Measurements from ENCODE around the gene STAT3.
"Not testable (repeated sequence)": the region's sequence is repeated elsewhere in the genome, so short reads cannot be mapped to it uniquely, and the experiment has no call there.

STAT3 gene

DNA sequence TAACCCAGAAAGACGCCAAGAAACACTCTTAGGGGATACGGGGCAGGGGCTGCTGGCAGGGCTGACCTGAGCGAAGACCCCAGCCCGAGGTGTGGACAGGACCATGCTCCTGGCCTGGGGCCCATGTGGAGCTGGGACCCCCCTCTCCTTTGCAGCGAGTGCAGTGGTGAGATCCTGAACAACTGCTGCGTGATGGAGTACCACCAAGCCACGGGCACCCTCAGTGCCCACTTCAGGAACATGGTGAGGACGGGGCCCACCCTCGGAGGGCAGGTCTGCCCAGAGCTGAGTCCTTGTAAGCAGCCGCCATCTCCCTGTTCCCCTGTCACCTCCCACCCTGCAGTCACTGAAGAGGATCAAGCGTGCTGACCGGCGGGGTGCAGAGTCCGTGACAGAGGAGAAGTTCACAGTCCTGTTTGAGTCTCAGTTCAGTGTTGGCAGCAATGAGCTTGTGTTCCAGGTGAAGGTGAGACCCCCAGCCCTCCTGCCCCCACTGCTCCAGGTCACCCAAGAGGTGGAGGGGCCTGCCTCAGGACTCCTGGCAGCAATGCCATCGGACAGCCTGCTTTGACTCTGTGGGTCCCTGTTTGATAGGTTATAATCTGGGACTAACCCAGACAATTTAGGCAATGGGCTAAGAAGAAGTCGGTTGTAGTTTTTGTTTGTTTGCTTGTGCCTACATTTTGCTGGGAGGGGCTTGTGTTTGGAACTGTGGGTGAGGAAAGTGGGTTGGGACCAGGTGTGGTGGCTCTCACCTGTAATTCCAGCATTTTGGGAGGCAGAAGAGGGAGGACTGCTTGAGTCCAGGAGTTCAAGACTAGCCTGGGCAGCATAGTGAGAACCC lies 83.8 kb downstream of the STAT3 start:
- Mint-ChIP-seq H3K4me1 (peaks cover 12% of the 10 kb centered on the region), H3K36me3 (ENCODE audit: low read depth) (peaks cover 3% of the 10 kb centered on the region), H3K27me3 (ENCODE audit: low read depth) (peaks cover 4% of the 10 kb centered on the region), H3K4me3 (no peak overlapping the region), H3K9me3 (no peaks in the 10 kb centered on the region), H3K27ac (peak overlapping the region in 1 of 3 experiments; percentile 33)
- TF ChIP-seq, protein P1, sequence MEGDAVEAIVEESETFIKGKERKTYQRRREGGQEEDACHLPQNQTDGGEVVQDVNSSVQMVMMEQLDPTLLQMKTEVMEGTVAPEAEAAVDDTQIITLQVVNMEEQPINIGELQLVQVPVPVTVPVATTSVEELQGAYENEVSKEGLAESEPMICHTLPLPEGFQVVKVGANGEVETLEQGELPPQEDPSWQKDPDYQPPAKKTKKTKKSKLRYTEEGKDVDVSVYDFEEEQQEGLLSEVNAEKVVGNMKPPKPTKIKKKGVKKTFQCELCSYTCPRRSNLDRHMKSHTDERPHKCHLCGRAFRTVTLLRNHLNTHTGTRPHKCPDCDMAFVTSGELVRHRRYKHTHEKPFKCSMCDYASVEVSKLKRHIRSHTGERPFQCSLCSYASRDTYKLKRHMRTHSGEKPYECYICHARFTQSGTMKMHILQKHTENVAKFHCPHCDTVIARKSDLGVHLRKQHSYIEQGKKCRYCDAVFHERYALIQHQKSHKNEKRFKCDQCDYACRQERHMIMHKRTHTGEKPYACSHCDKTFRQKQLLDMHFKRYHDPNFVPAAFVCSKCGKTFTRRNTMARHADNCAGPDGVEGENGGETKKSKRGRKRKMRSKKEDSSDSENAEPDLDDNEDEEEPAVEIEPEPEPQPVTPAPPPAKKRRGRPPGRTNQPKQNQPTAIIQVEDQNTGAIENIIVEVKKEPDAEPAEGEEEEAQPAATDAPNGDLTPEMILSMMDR (IDR thresholded peaks at IDR 0.05; ENCODE audit: unreplicated experiment in 3 of 3) = no peak

- no peaks in the 10 kb centered on the region for H3K9me3 Mint-ChIP-seq
- H3K27me3 Mint-ChIP-seq (ENCODE audit: low read depth) = peaks cover 4% of the 10 kb centered on the region
- peaks cover 8% of the 10 kb centered on the region for H3K4me1 Mint-ChIP-seq
- no peak overlapping the region for H3K4me3 Mint-ChIP-seq
- H3K36me3 Mint-ChIP-seq (ENCODE audit: low read depth) = peaks cover 3% of the 10 kb centered on the region
- no peak overlapping the region for H3K27ac Mint-ChIP-seq
- TF ChIP-seq, protein P1 (IDR thresholded peaks at IDR 0.05; ENCODE audit: unreplicated experiment in 3 of 3) = no peak
These were observed 84.5 kb downstream of the STAT3 start for GRCh38 chr17:42303694-42304093.

GRCh38 chr17:42301022-42301421 lies 87.2 kb downstream of the STAT3 start:
- TF ChIP-seq, protein P1 (IDR thresholded peaks at IDR 0.05; ENCODE audit: unreplicated experiment in 3 of 3) = no peak
- peaks cover 2% of the 10 kb centered on the region for H3K4me1 Mint-ChIP-seq
- H3K9me3 Mint-ChIP-seq = no peaks in the 10 kb centered on the region
- peaks cover 4% of the 10 kb centered on the region for H3K27me3 Mint-ChIP-seq (ENCODE audit: low read depth)
- H3K36me3 Mint-ChIP-seq (ENCODE audit: low read depth) = peaks cover 3% of the 10 kb centered on the region
- H3K27ac Mint-ChIP-seq = no peak overlapping the region
- no peak overlapping the region for H3K4me3 Mint-ChIP-seq

- H3K4me3 Mint-ChIP-seq; H3K27ac Mint-ChIP-seq; H3K36me3 Mint-ChIP-seq (ENCODE audit: low read depth); H3K4me1 Mint-ChIP-seq; H3K27me3 Mint-ChIP-seq (ENCODE audit: low read depth); H3K9me3 Mint-ChIP-seq: not testable (repeated sequence)
These were observed 88.3 kb downstream of the STAT3 start for GRCh38 chr17:42299913-42300312.

- H3K9me3 Mint-ChIP-seq; H3K36me3 Mint-ChIP-seq (ENCODE audit: low read depth); H3K27ac Mint-ChIP-seq; H3K27me3 Mint-ChIP-seq (ENCODE audit: low read depth); H3K4me3 Mint-ChIP-seq; H3K4me1 Mint-ChIP-seq: not testable (repeated sequence)
These were observed 88.9 kb downstream of the STAT3 start for GRCh38 chr17:42299361-42299760.

- H3K36me3 Mint-ChIP-seq (ENCODE audit: low read depth); H3K4me3 Mint-ChIP-seq; H3K27ac Mint-ChIP-seq; H3K4me1 Mint-ChIP-seq; H3K27me3 Mint-ChIP-seq (ENCODE audit: low read depth); H3K9me3 Mint-ChIP-seq: not testable (repeated sequence)
These were observed 90.5 kb downstream of the STAT3 start for GRCh38 chr17:42297775-42298174.

DNA sequence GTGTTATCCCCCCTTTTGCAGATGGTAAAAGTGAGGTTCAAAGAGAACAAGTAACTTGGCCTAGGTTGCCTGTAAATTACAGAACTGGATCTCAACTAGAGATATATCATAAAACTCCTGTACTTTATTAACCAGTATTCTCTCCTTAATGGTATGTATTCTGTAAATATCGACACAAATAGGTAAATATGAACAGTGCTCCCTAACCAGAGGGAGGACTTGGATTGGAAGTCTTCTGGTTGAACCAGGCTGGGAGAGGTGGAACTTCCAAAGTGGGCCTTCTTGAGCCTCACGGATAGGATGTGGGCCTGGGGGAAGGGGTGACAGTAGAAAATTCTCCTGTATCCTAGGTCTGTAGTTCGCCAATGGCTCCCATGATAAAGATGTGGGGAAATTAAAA lies 92.2 kb downstream of the STAT3 start:
- no peaks in the 10 kb centered on the region for H3K36me3 Mint-ChIP-seq (ENCODE audit: low read depth)
- peaks cover 9% of the 10 kb centered on the region for H3K27me3 Mint-ChIP-seq (ENCODE audit: low read depth)

More for the DNA sequence above, 92.2 kb downstream of the STAT3 start:
- TF ChIP-seq, protein P1 (IDR thresholded peaks at IDR 0.05; ENCODE audit: unreplicated experiment in 3 of 3) = no peak
- Mint-ChIP-seq H3K4me1 (no peaks in the 10 kb centered on the region), H3K9me3 (no peaks in the 10 kb centered on the region), H3K4me3 (no peak overlapping the region), H3K27ac (no peak overlapping the region)

Data from nephron (organoid).